SK-N-SH (cell line): Measurements from ENCODE around the gene YBX2.
"Not testable (repeated sequence)": the region's sequence is repeated elsewhere in the genome, so short reads cannot be mapped to it uniquely, and the experiment has no call there.

Experiments
- MAX ChIP-seq: IDR thresholded peaks from 2 replicates; pipeline ENCODE4 v1.4.0; 2012; ENCODE audit warnings: low read depth
- MEF2A ChIP-seq: IDR thresholded peaks from 2 replicates; pipeline ENCODE4 v1.4.0; 2012; ENCODE audit warnings: low read depth, borderline replicate concordance
- POLR2AphosphoS5 ChIP-seq: IDR thresholded peaks from 2 replicates; pipeline ENCODE4 v1.6.1; 2012; ENCODE audit warnings: low read depth, low read length
- SIN3A ChIP-seq: IDR thresholded peaks from 2 replicates; pipeline ENCODE4 v1.6.1; 2012; ENCODE audit warnings: low read depth, mild to moderate bottlenecking, low read length, moderate library complexity, borderline replicate concordance
- TAF1 ChIP-seq: IDR thresholded peaks from 2 replicates; pipeline ENCODE4 v1.6.1; 2012; ENCODE audit warnings: low read depth, mild to moderate bottlenecking, low read length, moderate library complexity, borderline replicate concordance
- USF1 ChIP-seq: IDR thresholded peaks from 2 replicates; pipeline ENCODE4 v1.4.0; 2012; ENCODE audit warnings: low read depth, borderline replicate concordance
- TF ChIP-seq, protein P1 (sequence below): fragments of 200-600 bp; sonication (generic); IDR thresholded peaks from 2 replicates; pipeline ENCODE4 v1.6.1; 2017; ENCODE audit warnings: antibody characterized with exemption, mild to moderate bottlenecking, moderate library complexity
- TF ChIP-seq, protein P2 (sequence below): IDR thresholded peaks from 2 replicates; pipeline ENCODE4 v1.6.1; 2012; ENCODE audit warnings: mild to moderate bottlenecking, low read depth, low read length, moderate library complexity

- TF ChIP-seq, protein P1, sequence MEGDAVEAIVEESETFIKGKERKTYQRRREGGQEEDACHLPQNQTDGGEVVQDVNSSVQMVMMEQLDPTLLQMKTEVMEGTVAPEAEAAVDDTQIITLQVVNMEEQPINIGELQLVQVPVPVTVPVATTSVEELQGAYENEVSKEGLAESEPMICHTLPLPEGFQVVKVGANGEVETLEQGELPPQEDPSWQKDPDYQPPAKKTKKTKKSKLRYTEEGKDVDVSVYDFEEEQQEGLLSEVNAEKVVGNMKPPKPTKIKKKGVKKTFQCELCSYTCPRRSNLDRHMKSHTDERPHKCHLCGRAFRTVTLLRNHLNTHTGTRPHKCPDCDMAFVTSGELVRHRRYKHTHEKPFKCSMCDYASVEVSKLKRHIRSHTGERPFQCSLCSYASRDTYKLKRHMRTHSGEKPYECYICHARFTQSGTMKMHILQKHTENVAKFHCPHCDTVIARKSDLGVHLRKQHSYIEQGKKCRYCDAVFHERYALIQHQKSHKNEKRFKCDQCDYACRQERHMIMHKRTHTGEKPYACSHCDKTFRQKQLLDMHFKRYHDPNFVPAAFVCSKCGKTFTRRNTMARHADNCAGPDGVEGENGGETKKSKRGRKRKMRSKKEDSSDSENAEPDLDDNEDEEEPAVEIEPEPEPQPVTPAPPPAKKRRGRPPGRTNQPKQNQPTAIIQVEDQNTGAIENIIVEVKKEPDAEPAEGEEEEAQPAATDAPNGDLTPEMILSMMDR: not testable (repeated sequence)
- not testable (repeated sequence) for TF ChIP-seq POLR2AphosphoS5, TAF1, USF1, MEF2A, MAX, SIN3A
- TF ChIP-seq, protein P2, sequence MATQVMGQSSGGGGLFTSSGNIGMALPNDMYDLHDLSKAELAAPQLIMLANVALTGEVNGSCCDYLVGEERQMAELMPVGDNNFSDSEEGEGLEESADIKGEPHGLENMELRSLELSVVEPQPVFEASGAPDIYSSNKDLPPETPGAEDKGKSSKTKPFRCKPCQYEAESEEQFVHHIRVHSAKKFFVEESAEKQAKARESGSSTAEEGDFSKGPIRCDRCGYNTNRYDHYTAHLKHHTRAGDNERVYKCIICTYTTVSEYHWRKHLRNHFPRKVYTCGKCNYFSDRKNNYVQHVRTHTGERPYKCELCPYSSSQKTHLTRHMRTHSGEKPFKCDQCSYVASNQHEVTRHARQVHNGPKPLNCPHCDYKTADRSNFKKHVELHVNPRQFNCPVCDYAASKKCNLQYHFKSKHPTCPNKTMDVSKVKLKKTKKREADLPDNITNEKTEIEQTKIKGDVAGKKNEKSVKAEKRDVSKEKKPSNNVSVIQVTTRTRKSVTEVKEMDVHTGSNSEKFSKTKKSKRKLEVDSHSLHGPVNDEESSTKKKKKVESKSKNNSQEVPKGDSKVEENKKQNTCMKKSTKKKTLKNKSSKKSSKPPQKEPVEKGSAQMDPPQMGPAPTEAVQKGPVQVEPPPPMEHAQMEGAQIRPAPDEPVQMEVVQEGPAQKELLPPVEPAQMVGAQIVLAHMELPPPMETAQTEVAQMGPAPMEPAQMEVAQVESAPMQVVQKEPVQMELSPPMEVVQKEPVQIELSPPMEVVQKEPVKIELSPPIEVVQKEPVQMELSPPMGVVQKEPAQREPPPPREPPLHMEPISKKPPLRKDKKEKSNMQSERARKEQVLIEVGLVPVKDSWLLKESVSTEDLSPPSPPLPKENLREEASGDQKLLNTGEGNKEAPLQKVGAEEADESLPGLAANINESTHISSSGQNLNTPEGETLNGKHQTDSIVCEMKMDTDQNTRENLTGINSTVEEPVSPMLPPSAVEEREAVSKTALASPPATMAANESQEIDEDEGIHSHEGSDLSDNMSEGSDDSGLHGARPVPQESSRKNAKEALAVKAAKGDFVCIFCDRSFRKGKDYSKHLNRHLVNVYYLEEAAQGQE: not testable (repeated sequence)
Measured at GRCh38 chr17:7332600-7333069, 38.2 kb upstream of the YBX2 start.
